ENCODE measurements around the gene RGS10.
"Not testable (repeated sequence)": the region's sequence is repeated elsewhere in the genome, so short reads cannot be mapped to it uniquely, and the experiment has no call there.

The RGS10 gene

GRCh38 chr10:119538632-119539358, 3.7 kb downstream of the RGS10 start:
- peak; percentile 68 for DNase-seq

- DNase-seq: no peak
Measured at GRCh38 chr10:119537953-119538630, 4.4 kb downstream of the RGS10 start.

GRCh38 chr10:119536508-119537025, 6.0 kb downstream of the RGS10 start:
- no peak for DNase-seq

- DNase-seq: no peak
Measured at GRCh38 chr10:119535837-119536507, 6.5 kb downstream of the RGS10 start.

GRCh38 chr10:119535305-119535704, 7.2 kb downstream of the RGS10 start:
- no peak for DNase-seq

- no peak for DNase-seq
Measured at GRCh38 chr10:119533473-119533872, 9.0 kb downstream of the RGS10 start.

- not testable (repeated sequence) for DNase-seq
Measured at GRCh38 chr10:119532791-119533190, 9.7 kb downstream of the RGS10 start.

GRCh38 chr10:119532251-119532650, 10.3 kb downstream of the RGS10 start:
- not testable (repeated sequence) for DNase-seq

GRCh38 chr10:119531067-119531466, 11.5 kb downstream of the RGS10 start:
- no peak for DNase-seq

- DNase-seq: not testable (repeated sequence)
Measured at GRCh38 chr10:119528663-119529237, 13.8 kb downstream of the RGS10 start.

- no peak for DNase-seq
Measured at GRCh38 chr10:119526621-119527592, 15.6 kb downstream of the RGS10 start.

- DNase-seq: no peak
Measured at GRCh38 chr10:119526149-119526548, 16.4 kb downstream of the RGS10 start.

- no peak for DNase-seq
Measured at GRCh38 chr10:119525116-119525515, 17.4 kb downstream of the RGS10 start.

- no peak for DNase-seq
Measured at GRCh38 chr10:119524720-119525070, 17.8 kb downstream of the RGS10 start.

- no peak for DNase-seq
Measured at GRCh38 chr10:119523895-119524719, 18.4 kb downstream of the RGS10 start.

- DNase-seq: peak; percentile 42
Measured at GRCh38 chr10:119522747-119523426, 19.6 kb downstream of the RGS10 start.

GRCh38 chr10:119521443-119522204, 20.9 kb downstream of the RGS10 start:
- no peak for DNase-seq

- DNase-seq: no peak
Measured at GRCh38 chr10:119520283-119520682, 22.2 kb downstream of the RGS10 start.

- DNase-seq: no peak
Measured at GRCh38 chr10:119518936-119519335, 23.6 kb downstream of the RGS10 start.

- no peak for DNase-seq
Measured at GRCh38 chr10:119518176-119518575, 24.3 kb downstream of the RGS10 start.
